Measurements from ENCODE around the gene ADGRE3. TPM values are rescaled to one million over a fixed set of nuclear protein-coding genes. Genes with fewer than 3 reads are reported as not detected.
"Not testable (repeated sequence)": the region's sequence is repeated elsewhere in the genome, so short reads cannot be mapped to it uniquely, and the experiment has no call there.

The ADGRE3 gene
- total RNA-seq, 1 donor from 2014 or later, result not detected

GRCh38 chr19:14612657-14613056 lies 62.0 kb downstream of the ADGRE3 start:
- intact Hi-C loops (cut with DNase I), result no loop called here
- no peak for DNase-seq (ENCODE audit: low spot score in 2 of 2)

DNA sequence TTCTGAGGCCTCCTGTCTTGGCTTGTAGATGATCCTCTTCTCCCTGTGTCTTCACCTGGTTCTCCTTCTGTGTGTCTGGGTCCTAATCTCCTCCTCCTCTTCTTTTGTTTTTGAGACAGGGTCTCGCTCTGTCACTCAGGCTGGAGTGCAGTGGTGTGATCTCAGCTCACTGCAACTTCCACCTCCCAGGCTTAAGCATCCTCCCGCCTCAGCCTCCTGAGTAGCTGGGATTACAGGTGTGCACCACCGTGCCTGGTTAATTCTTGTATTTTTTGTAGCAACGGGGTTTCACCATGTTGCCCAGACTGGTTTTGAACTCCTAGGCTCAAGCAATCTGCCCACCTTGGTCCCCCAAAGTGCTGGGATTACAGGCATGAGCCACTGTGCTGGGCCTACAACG lies 62.4 kb downstream of the ADGRE3 start:
- H3K27ac ChIP-seq; DNase-seq (ENCODE audit: low spot score in 2 of 2); H3K27me3 ChIP-seq; intact Hi-C loops (cut with DNase I); H3K9me3 ChIP-seq; H3K4me1 ChIP-seq; H3K36me3 ChIP-seq; H3K4me3 ChIP-seq: not testable (repeated sequence)

More at GRCh38 chr19:14612657-14613056, 62.0 kb downstream of the ADGRE3 start:
- Histone ChIP-seq H3K36me3 (no peaks in the 10 kb centered on the region), H3K9me3 (no peaks in the 10 kb centered on the region), H3K27me3 (no peaks in the 10 kb centered on the region), H3K27ac (no peak overlapping the region), H3K4me1 (no peaks in the 10 kb centered on the region), H3K4me3 (no peak overlapping the region)
- no peak for TF ChIP-seq CTCF (IDR thresholded peaks at IDR 0.05)

DNA sequence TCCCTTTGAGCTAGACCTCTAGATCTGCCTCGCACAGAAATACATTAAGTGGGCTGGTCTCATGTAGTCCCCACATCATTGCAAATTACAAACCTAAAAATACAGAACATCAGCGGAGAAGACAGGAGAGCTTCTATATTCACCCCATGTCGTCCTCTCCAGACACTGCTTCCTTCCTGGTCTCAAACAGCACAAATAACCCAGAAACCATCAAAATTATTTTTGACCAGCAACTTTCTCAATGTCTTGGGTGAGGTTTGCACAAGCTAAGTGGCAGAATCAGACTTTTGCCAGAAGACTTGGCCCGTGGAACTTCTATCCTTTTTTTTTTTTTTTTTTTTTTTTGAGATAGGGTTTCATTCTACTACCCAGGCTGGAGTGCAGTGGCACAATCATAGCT lies 63.6 kb downstream of the ADGRE3 start:
- no peaks in the 10 kb centered on the region for H3K27me3 ChIP-seq
- H3K36me3 ChIP-seq, result no peaks in the 10 kb centered on the region
- TF ChIP-seq CTCF (IDR thresholded peaks at IDR 0.05), result no peak
- no peak for DNase-seq (ENCODE audit: low spot score in 2 of 2)
- no peak overlapping the region for H3K27ac ChIP-seq
- no peak overlapping the region for H3K4me3 ChIP-seq
- H3K9me3 ChIP-seq, result no peaks in the 10 kb centered on the region
- H3K4me1 ChIP-seq, result no peaks in the 10 kb centered on the region
- intact Hi-C loops (cut with DNase I), result no loop called here

DNA sequence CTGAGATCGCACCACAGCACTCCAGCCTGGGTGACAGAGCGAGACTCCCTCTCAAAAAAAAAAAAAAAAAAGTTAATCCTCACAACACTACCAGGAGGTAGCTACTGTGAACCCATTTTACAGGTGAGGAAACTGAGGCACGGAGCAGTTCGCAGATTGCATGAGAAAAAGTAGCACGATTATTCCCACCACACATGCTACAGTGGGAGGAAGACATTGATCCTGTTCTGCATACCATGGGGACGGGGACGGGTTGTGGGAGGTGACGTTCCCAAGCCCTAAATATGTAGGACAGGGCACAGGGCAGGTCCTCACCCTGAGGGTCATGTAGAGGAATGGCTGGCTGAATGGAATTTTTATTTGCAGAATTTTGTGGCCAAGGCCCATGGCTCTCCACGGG lies 68.0 kb downstream of the ADGRE3 start:
- Histone ChIP-seq H3K4me3 (no peak overlapping the region), H3K27me3 (no peaks in the 10 kb centered on the region), H3K9me3 (no peaks in the 10 kb centered on the region), H3K36me3 (no peaks in the 10 kb centered on the region), H3K27ac (no peak overlapping the region), H3K4me1 (no peaks in the 10 kb centered on the region)
- no peak for TF ChIP-seq CTCF (IDR thresholded peaks at IDR 0.05)
- intact Hi-C loops (cut with DNase I), result no loop called here
- no peak for DNase-seq (ENCODE audit: low spot score in 2 of 2)

- H3K4me1 ChIP-seq, result no peaks in the 10 kb centered on the region
- no peaks in the 10 kb centered on the region for H3K36me3 ChIP-seq
- no peak overlapping the region for H3K4me3 ChIP-seq
- no peak for DNase-seq (ENCODE audit: low spot score in 2 of 2)
- intact Hi-C loops (cut with DNase I), result no loop called here
- no peaks in the 10 kb centered on the region for H3K27me3 ChIP-seq
- H3K9me3 ChIP-seq, result no peaks in the 10 kb centered on the region
- no peak for TF ChIP-seq CTCF (IDR thresholded peaks at IDR 0.05)
- no peak overlapping the region for H3K27ac ChIP-seq
These were observed 70.7 kb downstream of the ADGRE3 start for GRCh38 chr19:14603990-14604387.

DNA sequence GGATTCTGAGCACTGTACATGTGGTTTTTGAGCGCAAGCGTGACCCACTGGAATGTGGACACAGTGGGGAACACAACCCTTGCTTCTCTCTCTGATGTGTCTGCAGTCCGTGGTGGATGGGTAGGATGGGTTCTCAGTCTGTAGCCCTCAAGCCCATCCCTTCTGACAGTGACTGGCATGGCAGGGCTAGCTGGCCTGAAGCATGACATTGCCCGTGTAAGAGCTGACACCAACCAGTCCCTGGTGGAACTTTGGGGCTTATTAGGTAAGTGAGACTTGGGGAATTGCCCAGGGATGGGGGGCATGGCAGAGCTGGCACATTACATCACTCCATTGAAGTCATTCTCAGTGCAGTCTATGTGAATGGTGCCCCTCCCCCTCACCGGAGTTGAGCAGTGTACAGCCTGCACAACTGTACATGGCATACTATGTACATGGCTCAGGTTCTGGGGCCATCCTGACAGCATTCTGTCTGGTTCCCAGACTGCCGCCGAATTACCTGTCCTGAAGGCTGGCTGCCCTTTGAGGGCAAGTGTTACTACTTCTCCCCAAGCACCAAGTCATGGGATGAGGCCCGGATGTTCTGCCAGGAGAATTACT lies 75.0 kb downstream of the ADGRE3 start:
- no peak for TF ChIP-seq CTCF (IDR thresholded peaks at IDR 0.05)
- intact Hi-C loops (cut with DNase I), result no loop called here

More for the DNA sequence above, 75.0 kb downstream of the ADGRE3 start:
- Histone ChIP-seq H3K4me3 (no peak overlapping the region), H3K27me3 (no peaks in the 10 kb centered on the region), H3K9me3 (no peaks in the 10 kb centered on the region), H3K36me3 (no peaks in the 10 kb centered on the region), H3K4me1 (no peaks in the 10 kb centered on the region), H3K27ac (no peak overlapping the region)
- DNase-seq (ENCODE audit: low spot score in 2 of 2), result no peak

All from ascending aorta (tissue), 2 donors.